Epithelial cell of proximal tubule (primary cell): ENCODE measurements around the gene NFS1. TPM values are rescaled to one million over a fixed set of nuclear protein-coding genes. Genes with fewer than 3 reads are reported as not detected.

Experiments
- DNase-seq: peaks from one replicate; pipeline ENCODE4 v3.0.0-alpha.2; 2011; ENCODE audit warnings: low read depth
- H3K4me3 ChIP-seq: 2 replicates; pipeline ENCODE4 v1.5.1; 2011; ENCODE audit warnings: low read depth, mild to moderate bottlenecking, low read length
- total RNA-seq: library from RNA; depleted of rRNA; stranded (reverse); fragments of >200 nt; gene quantifications from 2 replicates; pipeline ENCODE4 v1.2.3, GENCODE V29; 2015
- TF ChIP-seq, protein P1 (sequence below): conservative IDR thresholded peaks from 2 replicates; pipeline ENCODE4 v1.5.1; 2012; ENCODE audit warnings: low read depth, mild to moderate bottlenecking, low read length

NFS1 gene
- total RNA-seq, 1 donor from 2014 or later: 10.3 TPM

DNA sequence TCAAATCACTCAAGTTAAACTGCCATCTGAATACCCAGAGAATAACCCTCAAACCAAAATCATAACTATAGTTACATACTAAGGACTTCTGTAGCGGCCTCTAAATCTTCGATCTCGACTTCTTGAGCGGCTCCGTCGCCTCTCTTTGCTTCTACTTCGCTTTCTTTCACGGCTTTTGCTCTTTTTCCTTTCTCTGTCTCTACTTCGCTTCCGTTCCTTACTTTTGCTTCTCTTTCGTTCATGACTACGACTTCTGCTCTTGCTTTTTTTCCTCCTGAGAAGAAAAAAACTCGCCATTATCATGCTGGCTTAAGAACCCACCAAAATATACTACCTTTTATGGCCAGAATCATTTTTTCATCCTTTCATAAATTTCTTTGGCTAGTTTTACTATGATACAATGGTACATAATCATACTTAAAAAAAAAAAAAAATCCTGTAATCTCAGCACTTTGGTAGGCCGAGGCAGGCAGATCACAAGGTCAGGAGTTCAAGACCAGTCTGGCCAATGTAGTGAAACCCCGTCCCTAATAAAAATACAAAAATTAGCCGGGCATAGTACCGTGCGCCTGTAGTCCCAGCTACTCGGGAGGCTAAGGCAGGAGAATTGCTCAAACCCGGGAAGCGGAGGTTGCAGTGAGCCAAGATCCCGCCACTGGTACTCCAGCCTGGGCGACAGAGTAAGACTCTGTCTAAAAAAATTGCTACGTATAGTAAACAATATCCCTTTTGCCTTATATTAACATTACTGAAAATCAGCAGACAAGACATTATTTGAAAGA is 32.9 kb upstream of the NFS1 start:
- TF ChIP-seq, protein P1, sequence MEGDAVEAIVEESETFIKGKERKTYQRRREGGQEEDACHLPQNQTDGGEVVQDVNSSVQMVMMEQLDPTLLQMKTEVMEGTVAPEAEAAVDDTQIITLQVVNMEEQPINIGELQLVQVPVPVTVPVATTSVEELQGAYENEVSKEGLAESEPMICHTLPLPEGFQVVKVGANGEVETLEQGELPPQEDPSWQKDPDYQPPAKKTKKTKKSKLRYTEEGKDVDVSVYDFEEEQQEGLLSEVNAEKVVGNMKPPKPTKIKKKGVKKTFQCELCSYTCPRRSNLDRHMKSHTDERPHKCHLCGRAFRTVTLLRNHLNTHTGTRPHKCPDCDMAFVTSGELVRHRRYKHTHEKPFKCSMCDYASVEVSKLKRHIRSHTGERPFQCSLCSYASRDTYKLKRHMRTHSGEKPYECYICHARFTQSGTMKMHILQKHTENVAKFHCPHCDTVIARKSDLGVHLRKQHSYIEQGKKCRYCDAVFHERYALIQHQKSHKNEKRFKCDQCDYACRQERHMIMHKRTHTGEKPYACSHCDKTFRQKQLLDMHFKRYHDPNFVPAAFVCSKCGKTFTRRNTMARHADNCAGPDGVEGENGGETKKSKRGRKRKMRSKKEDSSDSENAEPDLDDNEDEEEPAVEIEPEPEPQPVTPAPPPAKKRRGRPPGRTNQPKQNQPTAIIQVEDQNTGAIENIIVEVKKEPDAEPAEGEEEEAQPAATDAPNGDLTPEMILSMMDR: no peak
- no peak for DNase-seq
- H3K4me3 ChIP-seq: no peak overlapping the region

DNA sequence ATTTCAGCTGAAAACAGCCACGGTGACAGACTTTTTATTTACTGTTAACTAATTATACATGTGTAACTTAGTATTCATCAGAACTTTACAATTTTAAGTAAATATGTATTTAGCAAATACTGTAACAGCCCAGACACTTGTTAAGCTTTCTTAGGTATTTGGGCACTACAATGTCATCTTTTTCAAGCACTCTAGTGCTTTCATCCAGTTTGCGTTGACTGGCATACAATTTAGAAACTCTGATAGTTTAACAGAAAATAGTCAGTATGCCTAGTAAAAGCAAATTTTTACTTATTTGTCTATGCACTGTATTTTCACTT is 32.3 kb upstream of the NFS1 start:
- H3K4me3 ChIP-seq: no peak overlapping the region
- TF ChIP-seq, protein P1: no peak
- DNase-seq: no peak

DNA sequence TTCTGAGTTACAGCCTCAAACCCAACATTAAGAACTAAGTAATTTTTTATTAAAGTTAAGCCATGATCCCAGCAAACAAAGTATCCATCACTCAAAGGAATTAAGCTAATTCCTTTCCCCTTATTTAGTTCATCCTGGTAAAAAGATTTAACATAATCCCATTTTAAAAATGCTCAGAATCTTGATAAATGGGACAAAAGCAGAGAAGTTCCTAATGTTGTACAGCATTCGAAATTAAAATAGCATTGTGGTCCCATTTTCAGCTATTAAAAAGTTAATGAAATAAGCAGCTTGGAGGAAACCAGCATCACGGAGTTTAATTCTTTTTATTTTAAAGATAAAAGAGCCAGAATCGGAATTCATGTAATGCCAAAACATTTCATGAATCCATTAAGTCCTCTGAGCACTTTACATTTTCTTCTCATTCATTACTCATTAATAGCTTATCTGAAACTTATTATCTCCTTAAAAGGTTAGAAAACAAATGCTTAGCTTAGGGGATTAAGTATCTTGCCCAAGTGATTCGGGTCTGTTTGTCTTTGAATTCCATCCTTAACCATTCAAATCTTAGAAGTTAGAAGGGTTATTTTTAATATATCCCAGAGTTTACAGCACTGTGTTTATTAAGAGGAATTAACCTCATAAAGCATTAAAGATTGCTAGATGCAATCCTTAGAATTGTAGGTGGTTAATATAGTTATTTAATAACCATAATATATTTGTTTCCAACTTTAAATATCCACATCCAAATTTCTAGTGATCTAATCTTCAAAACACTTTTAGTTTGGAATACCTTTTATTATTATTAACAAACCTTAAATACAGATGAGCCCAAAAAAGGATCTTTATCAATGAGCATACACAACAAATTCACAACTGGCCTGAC is 31.7 kb upstream of the NFS1 start:
- no peak for DNase-seq
- TF ChIP-seq, protein P1: no peak
- H3K4me3 ChIP-seq: no peak overlapping the region

DNA sequence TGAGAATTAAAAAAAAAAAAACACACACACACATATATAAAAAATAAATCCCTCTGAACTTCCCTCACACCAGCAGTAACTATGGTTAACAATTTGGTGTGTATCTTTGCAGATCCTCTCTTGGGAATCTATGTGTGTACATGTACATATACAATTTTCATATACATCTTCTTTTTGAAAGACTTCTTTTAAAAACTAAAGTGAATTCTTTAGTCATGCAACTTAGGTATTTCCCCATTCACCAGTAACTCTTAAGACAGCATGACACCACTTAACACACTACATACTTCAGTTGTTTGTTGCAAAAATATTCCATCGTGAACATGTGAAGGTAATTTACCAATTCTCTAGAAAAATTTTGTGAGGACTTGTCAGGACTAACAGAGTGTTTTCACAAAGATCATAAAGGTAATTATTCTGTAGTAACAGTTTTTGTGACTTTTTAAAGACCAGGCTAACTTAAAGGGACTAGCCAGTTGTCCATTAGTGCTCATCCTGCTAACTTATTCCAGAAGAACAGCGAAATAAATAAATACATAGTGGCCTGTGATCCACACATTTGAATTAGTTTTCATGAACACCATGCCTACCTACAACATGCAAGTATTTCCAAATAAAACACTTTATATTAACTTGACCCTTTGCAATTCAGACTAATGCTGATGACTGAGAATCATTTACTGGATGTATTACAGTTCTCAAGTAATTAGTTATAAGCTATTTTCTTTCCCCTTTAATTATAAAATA is 30.9 kb upstream of the NFS1 start:
- no peak for DNase-seq
- no peak overlapping the region for H3K4me3 ChIP-seq

DNA sequence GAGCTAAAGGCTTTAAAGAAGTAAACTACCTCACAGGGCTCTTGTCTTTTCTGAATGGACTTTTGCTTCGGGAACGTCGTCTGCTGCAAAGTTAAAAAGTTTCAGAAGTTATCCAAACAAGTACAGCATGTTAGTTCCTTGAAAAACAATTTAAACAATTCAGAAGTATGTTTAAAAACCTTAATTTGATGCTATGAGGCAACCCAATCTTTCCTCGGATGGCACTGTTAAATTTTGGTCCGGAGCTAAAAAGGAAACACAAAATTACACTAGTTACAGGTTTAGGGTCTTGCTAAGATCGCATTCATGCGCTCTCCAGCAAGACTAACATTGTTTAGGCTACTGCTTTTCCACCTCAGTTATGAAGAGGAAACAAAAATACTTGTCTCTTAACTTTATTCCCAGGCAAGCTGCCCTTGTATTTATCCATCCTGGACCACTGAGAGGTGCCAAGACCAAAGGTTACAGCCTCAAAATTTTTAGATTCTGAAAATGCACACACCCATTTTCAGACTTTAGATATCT is 30.2 kb upstream of the NFS1 start:
- TF ChIP-seq, protein P1: no peak
- DNase-seq: no peak
- H3K4me3 ChIP-seq: no peak overlapping the region

More for the DNA sequence above, 30.9 kb upstream of the NFS1 start:
- TF ChIP-seq, protein P1: no peak

DNA sequence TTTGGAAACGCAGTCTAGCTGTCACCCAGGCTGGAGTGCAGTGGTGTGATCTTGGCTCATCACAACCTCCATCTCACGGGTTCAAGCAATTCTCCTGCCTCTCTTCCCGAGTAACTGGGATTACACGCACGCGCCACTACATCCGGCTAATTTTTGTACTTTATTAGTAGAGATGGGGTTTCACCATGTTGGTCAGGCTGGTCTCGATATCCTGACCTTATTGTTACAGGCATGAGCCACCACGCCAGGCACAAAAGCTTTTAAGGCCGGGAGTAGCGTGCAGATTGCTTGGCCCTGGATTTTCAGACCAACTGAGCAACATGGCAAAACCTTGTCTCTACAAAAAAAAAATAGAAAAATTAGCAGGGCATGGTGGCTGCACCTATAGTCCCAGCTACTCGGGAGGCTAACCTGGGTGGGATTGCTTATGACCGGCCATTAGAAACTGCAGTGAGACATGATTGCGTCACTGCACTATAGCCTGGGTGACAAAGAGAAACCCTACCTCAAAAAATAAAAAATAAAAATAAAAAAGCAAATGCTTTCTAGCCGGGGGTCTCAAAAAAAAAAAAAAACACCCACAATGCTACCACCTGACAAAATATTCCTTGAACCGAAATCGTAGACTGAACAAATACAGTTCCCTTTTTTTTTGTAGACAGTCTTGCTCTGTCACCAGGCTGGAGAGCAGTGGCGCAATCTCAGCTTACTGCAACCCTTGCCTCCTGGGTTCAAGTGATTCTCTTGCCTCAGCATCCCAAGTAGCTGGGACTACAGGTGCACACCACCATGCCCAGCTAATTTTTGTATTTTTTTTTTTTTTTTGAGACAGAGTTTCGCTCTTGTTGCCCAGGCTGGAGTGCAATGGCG is 27.9 kb upstream of the NFS1 start:
- no peak for DNase-seq
- H3K4me3 ChIP-seq: no peak overlapping the region
- TF ChIP-seq, protein P1: no peak
